NCI-H2107 (cell line): Measurements from ENCODE around the gene MTCH2.
"Not testable (repeated sequence)": the region's sequence is repeated elsewhere in the genome, so short reads cannot be mapped to it uniquely, and the experiment has no call there.

ENCODE experiments used
- DNase-seq: peaks from one replicate; lab custom pipeline; 2025; lab: John Stamatoyannopoulos, UW

The MTCH2 gene

GRCh38 chr11:47642099-47642855 is at the start of gene MTCH2:
Gene MTCH2 (minus strand): TSS chr11:47642559. CDS start chr11:47642465, 94 bp downstream.
- DNase-seq = peak; percentile 94

- DNase-seq = no peak
Observed at GRCh38 chr11:47691979-47692378, 49.6 kb upstream of the MTCH2 start.

GRCh38 chr11:47689480-47689879 is 47.1 kb upstream of the MTCH2 start:
- no peak for DNase-seq

GRCh38 chr11:47688991-47689390 is 46.6 kb upstream of the MTCH2 start:
- DNase-seq = no peak

GRCh38 chr11:47688111-47688510 is 45.8 kb upstream of the MTCH2 start:
- DNase-seq = no peak

- DNase-seq = not testable (repeated sequence)
Observed at GRCh38 chr11:47686704-47687103, 44.3 kb upstream of the MTCH2 start.

GRCh38 chr11:47686151-47686550 is 43.8 kb upstream of the MTCH2 start:
- DNase-seq = no peak

- no peak for DNase-seq
Observed at GRCh38 chr11:47675851-47676250, 33.5 kb upstream of the MTCH2 start.

GRCh38 chr11:47672283-47672730 is 29.9 kb upstream of the MTCH2 start:
- no peak for DNase-seq

- DNase-seq = no peak
Observed at GRCh38 chr11:47669856-47670255, 27.5 kb upstream of the MTCH2 start.

- DNase-seq = no peak
Observed at GRCh38 chr11:47668665-47669064, 26.3 kb upstream of the MTCH2 start.

GRCh38 chr11:47667555-47667954 is 25.2 kb upstream of the MTCH2 start:
- DNase-seq = no peak

- DNase-seq = no peak
Observed at GRCh38 chr11:47667135-47667534, 24.8 kb upstream of the MTCH2 start.

GRCh38 chr11:47664936-47665335 is 22.6 kb upstream of the MTCH2 start:
- not testable (repeated sequence) for DNase-seq

GRCh38 chr11:47661245-47661644 is 18.9 kb upstream of the MTCH2 start:
- DNase-seq = no peak

- no peak for DNase-seq
Observed at GRCh38 chr11:47659276-47659675, 16.9 kb upstream of the MTCH2 start.

GRCh38 chr11:47656260-47656885 is 14.0 kb upstream of the MTCH2 start:
- DNase-seq = no peak

GRCh38 chr11:47651818-47652469 is 9.6 kb upstream of the MTCH2 start:
- DNase-seq = no peak

GRCh38 chr11:47649276-47649675 is 6.9 kb upstream of the MTCH2 start:
- DNase-seq = no peak

- no peak for DNase-seq
Observed at GRCh38 chr11:47646019-47646418, 3.7 kb upstream of the MTCH2 start.

GRCh38 chr11:47645500-47645899 is 3.1 kb upstream of the MTCH2 start:
- no peak for DNase-seq

GRCh38 chr11:47641600-47642098 is 710 bp downstream of the MTCH2 start:
- DNase-seq = no peak

GRCh38 chr11:47640506-47640905 is 1.9 kb downstream of the MTCH2 start:
- not testable (repeated sequence) for DNase-seq
